Activated T-cell treated with anti-CD3 and anti-CD28 coated beads, Interleukin-2, amount 50 U/mL, for 24 hours (primary cell): ENCODE results near the gene ANO2.
"Not testable (repeated sequence)": the region's sequence is repeated elsewhere in the genome, so short reads cannot be mapped to it uniquely, and the experiment has no call there.

ENCODE experiments used
- DNase-seq: peaks from one replicate; pipeline ENCODE4 v3.0.0-alpha.2; 2020
- H3K27ac Mint-ChIP-seq: 2 replicates; pipeline ENCODE4 v1.8.0; 2020; ENCODE audit warnings: mild to moderate bottlenecking, mixed read lengths
- H3K27me3 Mint-ChIP-seq: 2 replicates; pipeline ENCODE4 v1.8.0; 2020; ENCODE audit warnings: mixed read lengths
- H3K36me3 Mint-ChIP-seq: 2 replicates; pipeline ENCODE4 v1.8.0; 2020; ENCODE audit warnings: low read depth, mixed read lengths
- H3K4me1 Mint-ChIP-seq: 2 replicates; pipeline ENCODE4 v1.8.0; 2020; ENCODE audit warnings: low read depth, mixed read lengths
- H3K4me3 Mint-ChIP-seq: 2 replicates; pipeline ENCODE4 v1.8.0; 2020; ENCODE audit warnings: mild to moderate bottlenecking, moderate library complexity, mixed read lengths
- H3K9me3 Mint-ChIP-seq: 2 replicates; pipeline ENCODE4 v1.8.0; 2020; ENCODE audit warnings: mixed read lengths

Gene ANO2

DNA sequence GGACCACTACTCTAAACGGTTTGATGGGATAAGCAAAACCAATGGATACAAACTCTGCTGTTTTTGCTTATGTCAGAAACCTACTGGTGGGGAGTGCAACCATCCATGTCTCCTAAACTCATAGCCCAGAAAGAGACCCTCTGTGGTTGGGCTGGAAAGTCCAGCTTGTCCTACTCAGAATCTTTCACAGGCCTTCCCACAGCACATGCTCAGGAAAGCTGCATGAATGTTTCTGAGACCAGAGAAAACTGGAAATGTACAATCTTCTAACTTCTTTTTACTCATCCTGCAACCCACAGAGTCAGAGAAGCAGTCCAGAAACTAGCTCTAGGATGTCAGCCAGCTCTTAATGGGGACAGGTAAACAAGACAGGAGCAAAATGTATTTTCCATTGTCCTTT, 73.3 kb downstream of the ANO2 start:
- Mint-ChIP-seq H3K27ac (no peak overlapping the region), H3K4me1 (no peaks in the 10 kb centered on the region), H3K27me3 (peaks cover 10% of the 10 kb centered on the region), H3K36me3 (no peaks in the 10 kb centered on the region), H3K4me3 (no peak overlapping the region), H3K9me3 (no peaks in the 10 kb centered on the region)
- DNase-seq: no peak

- Mint-ChIP-seq H3K27ac (no peak overlapping the region), H3K4me1 (no peaks in the 10 kb centered on the region), H3K36me3 (no peaks in the 10 kb centered on the region), H3K9me3 (no peaks in the 10 kb centered on the region), H3K27me3 (peaks cover 3% of the 10 kb centered on the region), H3K4me3 (no peak overlapping the region)
- no peak for DNase-seq
These were observed 74.9 kb downstream of the ANO2 start for GRCh38 chr12:5870183-5870582.

DNA sequence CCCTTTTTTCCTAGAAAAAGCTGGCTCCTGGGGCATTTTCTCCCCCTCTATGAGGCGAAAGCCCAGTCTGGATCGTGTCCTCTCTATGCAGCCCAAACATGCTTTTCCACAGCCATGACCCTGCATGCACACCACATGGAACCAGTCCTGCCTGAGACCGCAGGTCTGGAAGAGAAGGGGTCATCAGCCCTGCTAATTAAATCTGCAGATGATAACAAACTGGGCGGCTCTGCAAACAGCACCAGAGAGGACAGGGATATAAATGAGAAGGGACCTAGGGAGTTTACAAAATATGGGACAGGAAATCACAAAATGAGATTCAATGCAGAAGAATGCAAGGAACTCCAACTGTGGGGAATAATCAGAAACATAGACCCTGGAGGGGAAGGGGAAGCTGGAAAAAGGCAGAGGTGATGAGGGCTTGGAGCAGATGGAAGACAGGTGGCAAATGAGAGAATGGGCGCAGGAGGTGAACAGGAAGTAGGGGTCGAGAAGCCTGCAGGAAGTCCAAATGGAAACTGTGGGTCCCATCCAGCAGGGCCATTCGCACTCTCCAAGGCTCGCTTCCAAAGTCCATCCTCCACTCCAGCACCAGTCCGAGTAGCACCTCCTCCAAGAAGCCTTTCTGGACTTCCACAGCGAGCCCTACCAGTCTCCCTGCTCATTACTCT, 76.3 kb downstream of the ANO2 start:
- Mint-ChIP-seq H3K27me3 (no peaks in the 10 kb centered on the region), H3K9me3 (no peaks in the 10 kb centered on the region), H3K4me1 (no peaks in the 10 kb centered on the region), H3K36me3 (no peaks in the 10 kb centered on the region), H3K27ac (no peak overlapping the region), H3K4me3 (no peak overlapping the region)
- no peak for DNase-seq

- H3K4me3 Mint-ChIP-seq: no peak overlapping the region
- peaks cover 3% of the 10 kb centered on the region for H3K27me3 Mint-ChIP-seq
- H3K27ac Mint-ChIP-seq: no peak overlapping the region
- no peaks in the 10 kb centered on the region for H3K36me3 Mint-ChIP-seq
- no peaks in the 10 kb centered on the region for H3K4me1 Mint-ChIP-seq
- no peak for DNase-seq
- no peaks in the 10 kb centered on the region for H3K9me3 Mint-ChIP-seq
These were observed 79.7 kb downstream of the ANO2 start for GRCh38 chr12:5865397-5865796.

DNA sequence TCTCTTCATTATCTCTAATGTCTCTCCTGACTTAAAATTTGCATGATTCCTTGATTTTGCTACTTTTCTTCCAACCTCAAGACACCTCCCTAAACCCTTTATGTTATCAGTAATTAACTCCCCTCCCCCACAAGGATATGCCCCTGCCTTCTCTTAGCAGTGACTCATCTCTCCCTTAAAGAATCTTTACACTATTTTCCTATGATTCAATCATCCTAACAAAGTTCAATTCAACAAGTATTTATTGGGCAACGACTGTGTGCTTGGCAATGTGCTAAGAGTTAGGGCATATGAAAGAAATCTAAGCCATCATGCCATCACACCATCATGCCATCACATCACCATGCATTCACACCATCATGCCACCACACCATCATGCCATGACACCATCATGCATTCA, 80.1 kb downstream of the ANO2 start:
- H3K4me1 Mint-ChIP-seq: no peaks in the 10 kb centered on the region
- H3K36me3 Mint-ChIP-seq: no peaks in the 10 kb centered on the region
- H3K4me3 Mint-ChIP-seq: no peak overlapping the region
- H3K9me3 Mint-ChIP-seq: no peaks in the 10 kb centered on the region
- no peak for DNase-seq
- H3K27me3 Mint-ChIP-seq: peaks cover 3% of the 10 kb centered on the region
- no peak overlapping the region for H3K27ac Mint-ChIP-seq

GRCh38 chr12:5864301-5864700, 80.8 kb downstream of the ANO2 start:
- H3K36me3 Mint-ChIP-seq: no peaks in the 10 kb centered on the region
- no peaks in the 10 kb centered on the region for H3K4me1 Mint-ChIP-seq
- DNase-seq: no peak
- H3K27ac Mint-ChIP-seq: no peak overlapping the region
- peaks cover 3% of the 10 kb centered on the region for H3K27me3 Mint-ChIP-seq
- H3K4me3 Mint-ChIP-seq: no peak overlapping the region
- no peaks in the 10 kb centered on the region for H3K9me3 Mint-ChIP-seq

DNA sequence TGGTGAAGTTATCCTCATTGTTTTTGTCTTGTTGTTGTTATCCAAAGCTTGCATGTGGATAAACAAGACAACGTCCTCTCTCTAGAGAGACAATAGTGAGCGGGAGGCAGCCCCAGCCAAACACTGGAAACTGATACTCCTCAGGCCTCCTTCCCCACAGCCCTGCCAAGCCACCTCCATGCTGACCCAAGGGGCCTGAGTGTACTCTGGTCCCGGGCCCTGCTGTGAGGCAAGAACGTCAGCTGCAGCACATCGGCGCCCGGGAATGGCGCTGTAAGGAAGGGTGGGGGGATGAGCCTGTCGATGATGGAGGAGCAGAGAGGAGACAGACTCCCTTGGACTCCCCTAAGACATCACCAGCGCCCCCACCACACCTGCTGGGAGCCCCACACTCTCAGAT, 83.6 kb downstream of the ANO2 start:
- H3K9me3 Mint-ChIP-seq: no peaks in the 10 kb centered on the region
- H3K27me3 Mint-ChIP-seq: peaks cover 10% of the 10 kb centered on the region
- H3K27ac Mint-ChIP-seq: no peak overlapping the region
- H3K36me3 Mint-ChIP-seq: no peaks in the 10 kb centered on the region
- DNase-seq: no peak
- H3K4me3 Mint-ChIP-seq: no peak overlapping the region
- H3K4me1 Mint-ChIP-seq: no peaks in the 10 kb centered on the region

DNA sequence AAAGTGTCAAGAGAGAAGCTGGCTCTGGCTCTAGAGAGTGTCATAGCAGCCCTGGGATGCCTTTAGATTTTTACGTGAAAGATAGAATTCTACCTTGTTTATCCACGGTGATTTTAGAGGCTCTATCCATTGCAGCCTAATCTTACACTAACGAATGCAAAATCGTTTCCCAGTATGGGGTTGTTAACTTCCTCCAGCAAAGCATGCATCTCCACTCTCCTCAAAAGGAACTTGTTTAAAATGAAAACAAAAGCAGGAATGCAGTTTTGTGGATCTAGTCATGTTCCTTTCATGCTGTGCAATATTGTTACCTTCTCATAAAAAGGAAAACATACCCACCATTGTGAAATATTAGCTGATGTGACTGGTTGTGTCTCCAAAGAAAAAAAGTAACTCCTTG, 88.4 kb downstream of the ANO2 start:
- no peak for DNase-seq
- H3K4me1 Mint-ChIP-seq: no peaks in the 10 kb centered on the region
- H3K27ac Mint-ChIP-seq: no peak overlapping the region
- H3K27me3 Mint-ChIP-seq: peaks cover 23% of the 10 kb centered on the region
- H3K36me3 Mint-ChIP-seq: no peaks in the 10 kb centered on the region
- no peaks in the 10 kb centered on the region for H3K9me3 Mint-ChIP-seq
- H3K4me3 Mint-ChIP-seq: no peak overlapping the region

DNA sequence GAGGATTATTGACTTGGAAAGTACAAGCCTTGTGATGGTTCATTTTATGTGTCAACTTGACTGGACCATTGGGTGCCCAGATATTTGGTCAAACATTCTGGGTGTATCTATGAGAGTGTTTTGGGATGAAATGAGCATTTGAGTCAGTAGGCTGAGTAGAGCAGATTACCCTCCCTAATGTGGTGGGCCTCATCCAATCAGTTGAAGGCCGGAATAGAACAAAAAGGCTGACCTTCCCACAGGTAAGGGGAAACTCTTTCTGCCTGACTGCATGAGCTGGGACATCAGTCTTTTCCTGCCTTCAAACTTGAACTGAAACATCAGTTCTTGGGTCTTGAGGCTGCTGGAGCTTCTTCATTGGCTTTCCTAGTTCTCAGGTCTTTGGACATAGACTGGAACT, 98.1 kb downstream of the ANO2 start:
- no peak overlapping the region for H3K27ac Mint-ChIP-seq
- no peaks in the 10 kb centered on the region for H3K4me1 Mint-ChIP-seq

GRCh38 chr12:5840944-5841343, 104.1 kb downstream of the ANO2 start:
- H3K36me3 Mint-ChIP-seq: no peaks in the 10 kb centered on the region
- no peaks in the 10 kb centered on the region for H3K4me1 Mint-ChIP-seq
- no peaks in the 10 kb centered on the region for H3K9me3 Mint-ChIP-seq
- H3K4me3 Mint-ChIP-seq: no peak overlapping the region
- no peak for DNase-seq
- no peak overlapping the region for H3K27ac Mint-ChIP-seq
- H3K27me3 Mint-ChIP-seq: peaks cover 12% of the 10 kb centered on the region

More for the DNA sequence above, 98.1 kb downstream of the ANO2 start:
- Mint-ChIP-seq H3K4me3 (no peak overlapping the region), H3K9me3 (peaks cover 4% of the 10 kb centered on the region), H3K27me3 (peaks cover 23% of the 10 kb centered on the region), H3K36me3 (no peaks in the 10 kb centered on the region)
- no peak for DNase-seq

DNA sequence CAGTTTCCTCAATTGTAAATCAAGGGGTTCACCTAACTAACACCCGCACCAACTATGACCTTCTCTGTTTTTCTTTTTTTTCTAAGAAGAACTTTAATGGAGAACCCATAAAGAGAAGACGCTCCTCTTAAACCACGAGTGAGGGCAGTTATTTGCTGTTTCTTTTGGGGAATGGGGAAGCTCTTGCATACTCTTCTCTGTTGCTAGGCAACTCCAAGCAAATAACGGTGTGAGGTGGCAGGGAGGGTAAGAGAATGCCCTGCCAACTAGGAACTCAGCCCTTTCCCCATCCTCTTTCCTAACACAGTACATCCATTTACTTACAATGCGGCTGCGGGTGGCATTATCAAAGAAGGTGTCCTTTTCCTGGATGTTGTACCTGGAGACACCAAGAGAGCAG, 114.9 kb downstream of the ANO2 start:
- Mint-ChIP-seq H3K4me1 (no peaks in the 10 kb centered on the region), H3K27ac (no peak overlapping the region), H3K36me3 (no peaks in the 10 kb centered on the region)

GRCh38 chr12:5827591-5827990, 117.5 kb downstream of the ANO2 start:
- Mint-ChIP-seq H3K9me3 (peaks cover 10% of the 10 kb centered on the region), H3K36me3 (no peaks in the 10 kb centered on the region), H3K27me3 (peaks cover 23% of the 10 kb centered on the region), H3K27ac (no peak overlapping the region), H3K4me3 (no peak overlapping the region), H3K4me1 (no peaks in the 10 kb centered on the region)
- DNase-seq: no peak

More for the DNA sequence above, 114.9 kb downstream of the ANO2 start:
- Mint-ChIP-seq H3K9me3 (peaks cover 3% of the 10 kb centered on the region), H3K27me3 (peaks cover 28% of the 10 kb centered on the region), H3K4me3 (no peak overlapping the region)
- no peak for DNase-seq

DNA sequence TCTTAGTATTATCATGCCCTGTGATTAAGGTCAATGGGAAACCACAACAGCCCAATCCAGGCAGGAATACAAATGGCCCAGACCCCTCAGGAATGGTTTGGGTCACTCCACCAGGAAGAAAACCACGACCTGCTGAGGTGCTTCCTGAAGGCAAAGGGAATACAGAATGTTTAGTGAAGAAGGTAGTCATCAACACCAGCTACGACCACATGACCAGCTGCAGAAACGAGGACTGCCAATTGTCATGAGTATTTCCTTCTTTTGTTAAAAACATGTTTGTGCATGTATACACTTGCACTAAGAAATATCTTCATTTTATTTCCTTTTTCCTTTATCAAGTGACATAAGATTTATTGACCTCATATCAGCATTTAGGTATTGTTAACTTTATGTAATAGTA, 119.3 kb downstream of the ANO2 start:
- Mint-ChIP-seq H3K27me3 (peaks cover 23% of the 10 kb centered on the region), H3K9me3 (peaks cover 12% of the 10 kb centered on the region)
- not testable (repeated sequence) for H3K4me3 Mint-ChIP-seq, H3K27ac Mint-ChIP-seq, H3K4me1 Mint-ChIP-seq, DNase-seq, H3K36me3 Mint-ChIP-seq

GRCh38 chr12:5818877-5819276, 126.2 kb downstream of the ANO2 start:
- H3K4me3 Mint-ChIP-seq: not testable (repeated sequence)

GRCh38 chr12:5817246-5817645, 127.8 kb downstream of the ANO2 start:
- Mint-ChIP-seq H3K9me3 (peaks cover 11% of the 10 kb centered on the region), H3K36me3 (no peaks in the 10 kb centered on the region), H3K4me3 (no peak overlapping the region), H3K27me3 (peaks cover 13% of the 10 kb centered on the region), H3K27ac (no peak overlapping the region), H3K4me1 (no peaks in the 10 kb centered on the region)
- no peak for DNase-seq

More at GRCh38 chr12:5818877-5819276, 126.2 kb downstream of the ANO2 start:
- DNase-seq, H3K4me1 Mint-ChIP-seq, H3K36me3 Mint-ChIP-seq, H3K27ac Mint-ChIP-seq: not testable (repeated sequence)
- H3K9me3 Mint-ChIP-seq: peaks cover 23% of the 10 kb centered on the region
- peaks cover 13% of the 10 kb centered on the region for H3K27me3 Mint-ChIP-seq

- H3K4me3 Mint-ChIP-seq: no peak overlapping the region
- no peaks in the 10 kb centered on the region for H3K9me3 Mint-ChIP-seq
- no peak for DNase-seq
- peaks cover 28% of the 10 kb centered on the region for H3K27me3 Mint-ChIP-seq
- H3K36me3 Mint-ChIP-seq: no peaks in the 10 kb centered on the region
- no peaks in the 10 kb centered on the region for H3K4me1 Mint-ChIP-seq
- no peak overlapping the region for H3K27ac Mint-ChIP-seq
These were observed 135.5 kb downstream of the ANO2 start for GRCh38 chr12:5809586-5809985.
